Neuron (in vitro differentiated cells): ENCODE measurements around the gene CLDN20.

Experiments
- H2AFZ ChIP-seq: one replicate; pipeline ENCODE4 v1.6.1; 2013; ENCODE audit warnings: low read depth, mild to moderate bottlenecking, inconsistent platforms, low read length, moderate library complexity
- H3K27me3 ChIP-seq: one replicate; pipeline ENCODE4 v1.6.1; 2013; ENCODE audit warnings: low read length; ENCODE audit not compliant: insufficient read depth
- H3K36me3 ChIP-seq: one replicate; pipeline ENCODE4 v1.6.1; 2013; ENCODE audit warnings: low read length; ENCODE audit not compliant: insufficient read depth
- H3K4me1 ChIP-seq: one replicate; pipeline ENCODE4 v1.6.1; 2013; ENCODE audit warnings: low read length; ENCODE audit not compliant: insufficient read depth
- H3K4me3 ChIP-seq: 2 replicates; pipeline ENCODE4 v1.5.1; 2013; ENCODE audit warnings: mild to moderate bottlenecking, low read length, moderate library complexity
- H3K9me3 ChIP-seq: one replicate; pipeline ENCODE4 v1.6.1; 2013; ENCODE audit warnings: low read length

CLDN20 gene

GRCh38 chr6:155278319-155279049 is 14.7 kb downstream of the CLDN20 start:
- Histone ChIP-seq H3K4me3 (no peak overlapping the region), H3K36me3 (peaks cover 34% of the 10 kb centered on the region), H3K4me1 (peaks cover 2% of the 10 kb centered on the region), H2AFZ (no peak overlapping the region), H3K27me3 (no peaks in the 10 kb centered on the region), H3K9me3 (no peaks in the 10 kb centered on the region)

- H3K36me3 ChIP-seq, result peaks cover 39% of the 10 kb centered on the region
- H3K9me3 ChIP-seq, result no peaks in the 10 kb centered on the region
- no peaks in the 10 kb centered on the region for H3K27me3 ChIP-seq
- no peaks in the 10 kb centered on the region for H3K4me1 ChIP-seq
- no peak overlapping the region for H3K4me3 ChIP-seq
- H2AFZ ChIP-seq, result no peak overlapping the region
Observed at GRCh38 chr6:155284775-155285174, 21.0 kb downstream of the CLDN20 start.

GRCh38 chr6:155287762-155288161 is 23.9 kb downstream of the CLDN20 start:
- Histone ChIP-seq H3K36me3 (peaks cover 41% of the 10 kb centered on the region), H3K27me3 (no peaks in the 10 kb centered on the region), H3K4me3 (no peak overlapping the region), H2AFZ (no peak overlapping the region), H3K4me1 (no peaks in the 10 kb centered on the region), H3K9me3 (no peaks in the 10 kb centered on the region)

GRCh38 chr6:155290491-155290890 is 26.7 kb downstream of the CLDN20 start:
- Histone ChIP-seq H3K27me3 (no peaks in the 10 kb centered on the region), H3K4me3 (no peak overlapping the region), H3K4me1 (no peaks in the 10 kb centered on the region), H3K9me3 (no peaks in the 10 kb centered on the region), H3K36me3 (peaks cover 31% of the 10 kb centered on the region), H2AFZ (no peak overlapping the region)

- Histone ChIP-seq H3K9me3 (no peaks in the 10 kb centered on the region), H3K4me1 (no peaks in the 10 kb centered on the region), H3K4me3 (no peak overlapping the region), H2AFZ (no peak overlapping the region), H3K36me3 (peaks cover 36% of the 10 kb centered on the region), H3K27me3 (no peaks in the 10 kb centered on the region)
Observed at GRCh38 chr6:155291291-155291690, 27.5 kb downstream of the CLDN20 start.

GRCh38 chr6:155292711-155293110 is 28.9 kb downstream of the CLDN20 start:
- H3K9me3 ChIP-seq, result no peaks in the 10 kb centered on the region
- peaks cover 44% of the 10 kb centered on the region for H3K36me3 ChIP-seq
- H2AFZ ChIP-seq, result no peak overlapping the region
- no peaks in the 10 kb centered on the region for H3K27me3 ChIP-seq
- no peaks in the 10 kb centered on the region for H3K4me1 ChIP-seq
- no peak overlapping the region for H3K4me3 ChIP-seq

GRCh38 chr6:155297669-155298068 is 33.9 kb downstream of the CLDN20 start:
- no peak overlapping the region for H3K4me3 ChIP-seq

GRCh38 chr6:155301867-155302266 is 38.1 kb downstream of the CLDN20 start:
- Histone ChIP-seq H3K9me3 (no peaks in the 10 kb centered on the region), H3K4me3 (no peak overlapping the region), H2AFZ (no peak overlapping the region), H3K4me1 (no peaks in the 10 kb centered on the region), H3K36me3 (peaks cover 39% of the 10 kb centered on the region), H3K27me3 (no peaks in the 10 kb centered on the region)

More at GRCh38 chr6:155297669-155298068, 33.9 kb downstream of the CLDN20 start:
- no peaks in the 10 kb centered on the region for H3K4me1 ChIP-seq
- no peaks in the 10 kb centered on the region for H3K27me3 ChIP-seq
- peaks cover 43% of the 10 kb centered on the region for H3K36me3 ChIP-seq
- H2AFZ ChIP-seq, result no peak overlapping the region
- no peaks in the 10 kb centered on the region for H3K9me3 ChIP-seq

GRCh38 chr6:155303361-155303870 is 39.6 kb downstream of the CLDN20 start:
- H3K4me1 ChIP-seq, result no peaks in the 10 kb centered on the region
- H2AFZ ChIP-seq, result no peak overlapping the region
- H3K36me3 ChIP-seq, result peaks cover 40% of the 10 kb centered on the region
- no peaks in the 10 kb centered on the region for H3K27me3 ChIP-seq
- H3K4me3 ChIP-seq, result no peak overlapping the region
- no peaks in the 10 kb centered on the region for H3K9me3 ChIP-seq

- Histone ChIP-seq H3K9me3 (no peaks in the 10 kb centered on the region), H3K4me1 (no peaks in the 10 kb centered on the region), H2AFZ (no peak overlapping the region), H3K36me3 (peaks cover 46% of the 10 kb centered on the region), H3K4me3 (no peak overlapping the region), H3K27me3 (no peaks in the 10 kb centered on the region)
Observed at GRCh38 chr6:155306958-155307357, 43.1 kb downstream of the CLDN20 start.

- no peaks in the 10 kb centered on the region for H3K4me1 ChIP-seq
- peaks cover 46% of the 10 kb centered on the region for H3K36me3 ChIP-seq
- H3K9me3 ChIP-seq, result no peaks in the 10 kb centered on the region
Observed at GRCh38 chr6:155309150-155309549, 45.3 kb downstream of the CLDN20 start.

GRCh38 chr6:155310596-155310995 is 46.8 kb downstream of the CLDN20 start:
- Histone ChIP-seq H2AFZ (no peak overlapping the region), H3K4me3 (no peak overlapping the region), H3K4me1 (no peaks in the 10 kb centered on the region), H3K27me3 (no peaks in the 10 kb centered on the region), H3K9me3 (no peaks in the 10 kb centered on the region), H3K36me3 (peaks cover 40% of the 10 kb centered on the region)

More at GRCh38 chr6:155309150-155309549, 45.3 kb downstream of the CLDN20 start:
- H3K4me3 ChIP-seq, result no peak overlapping the region
- H2AFZ ChIP-seq, result no peak overlapping the region
- no peaks in the 10 kb centered on the region for H3K27me3 ChIP-seq

- Histone ChIP-seq H3K36me3 (peaks cover 37% of the 10 kb centered on the region), H3K4me1 (no peaks in the 10 kb centered on the region), H3K27me3 (no peaks in the 10 kb centered on the region), H3K4me3 (no peak overlapping the region), H3K9me3 (no peaks in the 10 kb centered on the region), H2AFZ (no peak overlapping the region)
Observed at GRCh38 chr6:155311086-155311485, 47.3 kb downstream of the CLDN20 start.

GRCh38 chr6:155311583-155311982 is 47.8 kb downstream of the CLDN20 start:
- H3K9me3 ChIP-seq, result no peaks in the 10 kb centered on the region
- no peak overlapping the region for H3K4me3 ChIP-seq
- no peaks in the 10 kb centered on the region for H3K27me3 ChIP-seq
- H2AFZ ChIP-seq, result no peak overlapping the region
- H3K36me3 ChIP-seq, result peaks cover 34% of the 10 kb centered on the region
- H3K4me1 ChIP-seq, result no peaks in the 10 kb centered on the region
